Activated CD4-positive, alpha-beta T cell treated with anti-CD3 and anti-CD28 coated beads, Interleukin-2, amount 50 U/mL, for 4 hours (primary cell): Measurements from ENCODE around the gene TBCE.
"Not testable (repeated sequence)": the region's sequence is repeated elsewhere in the genome, so short reads cannot be mapped to it uniquely, and the experiment has no call there.

Experiments used
- DNase-seq, 2 experiments: peaks; one replicate each; pipeline ENCODE4 v3.0.0-alpha.2; 2020

The TBCE gene

DNA sequence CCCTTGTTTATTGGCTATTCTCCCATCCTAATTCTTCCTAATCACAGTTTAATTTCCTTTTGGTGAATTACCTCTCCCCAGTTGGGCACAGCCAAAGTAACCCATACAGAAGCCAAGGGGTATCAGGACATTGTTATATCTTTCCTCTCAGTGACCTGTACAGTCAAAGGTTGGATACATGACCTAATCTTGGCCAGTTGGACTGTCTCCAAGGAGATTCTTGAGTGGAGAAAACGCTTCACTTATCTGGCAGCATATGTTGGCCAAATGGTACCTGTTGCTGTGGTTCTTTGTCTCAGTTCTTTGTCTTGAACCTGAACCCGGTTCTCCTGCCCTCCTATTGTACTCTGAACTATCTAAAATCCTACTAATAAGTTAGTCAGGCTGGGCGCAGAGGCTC, 15.3 kb upstream of the TBCE start:
- no peak for DNase-seq

DNA sequence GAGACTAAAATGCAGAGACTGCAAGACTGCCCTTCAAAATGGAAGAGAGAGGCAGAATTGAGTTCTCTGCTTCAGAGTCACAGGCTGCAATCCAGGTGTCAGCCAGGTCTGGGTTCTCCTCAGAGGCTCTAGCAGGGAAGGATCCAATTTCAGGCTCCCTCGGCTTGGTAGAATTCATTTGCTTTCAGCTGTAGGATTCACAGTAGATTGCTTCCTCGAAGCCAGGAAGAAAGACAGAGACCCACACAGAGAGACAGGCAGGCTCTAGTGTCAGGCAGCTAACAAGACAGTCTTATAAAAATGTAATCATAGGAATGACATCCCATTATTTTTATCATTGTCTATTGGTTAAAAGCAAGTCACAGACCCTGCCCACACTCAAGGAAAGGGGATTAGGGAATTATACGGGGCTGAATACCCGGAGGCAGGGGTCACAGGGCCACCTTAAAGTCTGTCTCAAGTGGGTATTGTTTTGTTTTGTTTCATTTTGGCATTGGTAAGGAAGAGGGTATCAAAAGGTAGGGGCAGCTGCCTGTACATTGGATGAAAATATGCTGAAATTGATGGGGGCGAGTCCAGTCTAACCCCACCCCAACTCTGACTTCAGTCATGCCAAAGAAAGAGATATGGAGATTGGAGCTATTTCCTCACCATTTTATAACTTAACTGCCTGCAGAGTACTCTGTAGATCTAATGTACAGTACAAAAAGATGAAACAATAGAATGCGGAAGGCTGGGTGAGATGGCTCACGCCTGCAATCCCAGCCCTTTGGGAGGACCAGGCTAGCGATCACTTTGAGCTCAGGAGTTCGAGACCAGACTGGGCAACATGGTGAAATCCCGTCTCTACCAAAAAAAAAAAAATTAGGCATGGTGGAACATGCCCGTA, 9.5 kb upstream of the TBCE start:
- DNase-seq, result no peak

DNA sequence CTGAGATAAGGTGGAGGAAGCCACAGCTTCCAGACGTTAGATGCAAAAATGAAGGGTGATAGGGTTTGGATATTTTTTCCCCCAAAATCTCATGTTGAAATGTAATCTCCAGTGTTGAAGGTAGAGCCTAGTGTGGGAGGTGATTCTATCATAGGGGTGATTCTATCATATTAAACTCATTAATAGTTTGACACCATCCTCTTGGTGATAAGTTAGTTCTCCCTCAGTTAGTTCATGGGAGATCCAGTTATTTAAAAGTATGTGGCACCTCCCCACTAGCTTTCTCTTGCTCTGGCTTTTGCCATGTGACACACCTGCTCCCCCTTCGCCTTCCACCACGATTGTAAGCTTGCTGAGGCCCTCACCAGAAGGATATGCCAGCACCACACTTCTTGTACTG, 8.3 kb upstream of the TBCE start:
- no peak for DNase-seq

DNA sequence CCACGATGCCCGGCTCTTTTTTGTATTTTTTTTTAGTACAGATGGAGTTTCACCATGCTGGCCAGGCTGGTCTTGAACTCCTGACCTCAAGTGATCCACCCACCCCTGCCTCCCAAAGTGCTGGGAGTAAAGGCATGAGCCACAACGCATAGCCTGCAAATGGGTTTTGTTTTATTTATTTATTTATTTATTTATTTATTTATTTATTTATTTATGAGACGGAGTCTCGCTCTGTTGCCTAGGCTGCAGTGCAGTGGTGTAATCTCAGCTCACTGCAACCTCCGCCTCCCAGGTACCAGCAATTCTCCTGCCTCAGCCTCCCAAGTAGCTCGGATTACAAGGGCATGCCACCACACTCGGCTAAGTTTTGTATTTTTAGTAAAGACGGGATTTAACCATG, 3.0 kb upstream of the TBCE start:
- not testable (repeated sequence) for DNase-seq

DNA sequence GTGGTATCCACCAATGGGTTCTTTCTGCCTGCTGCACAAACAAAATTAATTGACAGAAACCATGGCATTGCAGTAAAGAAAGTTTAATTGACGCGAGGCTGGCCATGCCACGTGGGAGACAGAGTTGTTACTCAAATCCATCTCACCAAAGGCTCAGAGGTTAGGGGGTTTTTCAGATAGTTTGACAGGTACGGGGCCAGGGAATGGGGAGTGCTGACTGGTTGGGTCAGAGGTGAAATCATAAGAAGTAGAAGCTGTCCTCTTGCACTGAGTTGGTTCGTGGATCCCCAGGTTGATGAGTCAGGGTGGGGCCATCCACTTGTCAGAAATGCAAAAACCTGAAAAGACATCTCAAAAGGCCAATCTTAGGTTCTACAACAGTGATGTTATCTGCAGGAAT, 941 bp upstream of the TBCE start:
- DNase-seq, result no peak

DNA sequence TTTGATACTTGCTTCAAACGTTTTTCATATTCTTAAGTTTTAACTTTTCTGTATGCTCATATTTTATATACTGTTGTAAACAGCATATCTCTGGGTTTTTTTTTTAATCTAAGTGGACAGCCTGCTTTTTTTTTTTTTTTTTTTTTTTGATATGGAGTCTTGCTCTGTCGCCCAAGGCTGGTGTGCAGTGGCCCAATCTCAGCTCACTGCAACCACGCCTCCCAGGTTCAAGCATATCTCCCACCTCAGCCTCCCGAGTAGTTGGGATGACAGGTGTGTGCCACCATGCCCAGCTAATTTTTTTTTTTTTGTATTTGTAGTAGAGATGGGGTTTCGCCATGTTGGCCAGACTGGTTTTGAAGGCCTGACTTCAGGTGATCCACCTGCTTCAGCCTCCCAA, 1.2 kb downstream of the TBCE start:
- DNase-seq, result no peak

DNA sequence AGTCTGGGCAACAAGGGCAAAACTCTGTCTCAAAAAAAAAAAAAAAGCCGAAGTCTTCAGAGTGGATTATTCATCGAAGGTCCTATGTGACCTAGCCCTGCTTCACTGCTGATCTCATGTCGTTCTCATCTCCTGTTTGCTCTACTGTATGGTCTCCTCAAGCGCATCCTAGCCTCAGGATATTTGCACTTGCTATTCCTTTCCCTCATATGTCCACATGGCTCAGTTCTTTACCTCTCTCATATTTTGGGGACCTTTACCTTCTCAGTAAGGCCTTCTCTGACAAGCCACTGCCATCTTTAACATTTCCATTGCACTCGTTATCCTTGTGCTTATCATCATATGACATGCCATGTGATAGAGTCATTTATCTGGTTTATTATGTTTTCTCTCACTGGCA, 2.6 kb downstream of the TBCE start:
- no peak for DNase-seq

DNA sequence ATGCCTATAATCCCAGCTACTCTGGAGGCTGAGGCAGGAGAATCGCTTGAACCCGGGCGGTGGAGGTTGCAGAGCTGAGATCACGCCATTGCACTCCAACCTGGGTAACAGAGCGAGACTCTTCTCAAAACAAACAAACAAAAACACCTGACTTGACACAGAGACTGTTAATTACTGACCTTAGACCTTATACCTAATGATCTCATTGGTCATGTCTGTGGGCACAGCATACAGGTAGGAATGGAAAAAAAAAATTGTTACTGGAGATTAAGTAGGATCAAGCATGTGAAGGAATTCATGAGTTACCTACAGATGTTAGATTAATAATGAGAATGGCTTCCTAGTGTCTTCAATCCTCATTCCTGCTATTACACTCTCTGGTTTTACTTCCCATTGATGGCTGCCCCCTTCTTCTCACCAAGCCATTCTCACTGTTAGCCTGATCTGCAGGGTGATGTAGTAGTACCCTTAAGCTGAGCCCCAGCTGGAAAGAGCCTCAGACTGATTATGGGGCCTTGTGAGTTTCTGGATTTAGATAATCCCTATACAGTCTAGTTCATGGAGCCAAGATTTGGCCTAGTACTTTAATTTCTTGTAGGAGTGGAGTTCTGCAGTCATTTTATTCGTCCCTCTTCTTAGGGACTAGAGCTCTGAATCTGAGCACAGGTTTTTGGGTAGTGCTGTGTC, 8.8 kb downstream of the TBCE start:
- no peak for DNase-seq

DNA sequence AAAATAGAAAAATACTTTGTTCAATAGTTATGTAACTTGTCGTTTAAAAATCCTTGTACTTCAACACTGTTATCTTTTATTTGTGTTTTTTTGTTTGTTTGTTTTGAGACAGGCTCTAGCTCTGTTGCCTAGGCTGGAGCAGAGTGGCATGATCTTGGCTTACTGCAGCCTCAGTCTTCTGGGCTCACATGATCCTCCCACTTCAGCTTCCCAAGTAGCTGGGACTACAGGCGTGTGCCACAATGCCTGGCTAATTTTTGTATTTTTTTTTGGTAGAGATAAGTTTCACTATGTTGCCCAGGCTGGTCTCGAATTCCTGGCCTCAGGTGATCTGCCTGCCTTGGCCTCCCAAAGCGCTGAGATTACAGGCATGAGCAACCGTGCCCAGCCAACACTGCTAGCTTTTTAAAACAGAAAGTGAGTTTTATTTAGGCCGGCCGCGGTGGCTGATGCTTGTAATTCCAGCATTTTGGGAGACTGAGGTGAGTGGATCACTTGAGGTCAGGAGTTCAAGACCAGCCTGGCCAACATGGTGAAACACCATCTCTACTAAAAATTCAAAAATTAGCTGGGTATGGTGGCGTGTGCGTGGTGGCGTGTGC, 11.0 kb downstream of the TBCE start:
- DNase-seq, result not testable (repeated sequence)

DNA sequence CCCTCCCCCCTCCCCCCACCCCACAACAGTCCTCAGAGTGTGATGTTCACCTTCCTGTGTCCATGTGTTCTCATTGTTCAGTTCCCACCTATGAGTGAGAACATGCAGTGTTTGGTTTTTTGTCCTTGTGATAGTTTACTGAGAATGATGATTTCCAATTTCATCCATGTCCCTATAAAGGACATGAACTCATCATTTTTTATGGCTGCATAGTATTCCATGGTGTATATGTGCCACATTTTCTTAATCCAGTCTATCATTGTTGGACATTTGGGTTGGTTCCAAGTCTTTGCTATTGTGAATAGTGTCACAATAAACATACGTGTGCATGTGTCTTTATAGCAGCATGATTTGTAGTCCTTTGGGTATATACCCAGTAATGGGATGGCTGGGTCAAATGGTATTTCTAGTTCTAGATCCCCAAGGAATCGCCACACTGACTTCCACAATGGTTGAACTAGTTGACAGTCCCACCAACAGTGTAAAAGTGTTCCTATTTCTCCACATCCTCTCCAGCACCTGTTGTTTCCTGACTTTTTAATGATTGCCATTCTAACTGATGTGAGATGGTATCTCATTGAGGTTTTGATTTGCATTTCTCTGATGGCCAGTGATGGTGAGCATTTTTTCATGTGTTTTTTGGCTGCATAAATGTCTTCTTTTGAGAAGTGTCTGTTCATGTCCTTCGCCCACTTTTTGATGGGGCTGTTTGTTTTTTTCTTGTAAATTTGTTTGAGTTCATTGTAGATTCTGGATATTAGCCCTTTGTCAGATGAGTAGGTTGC, 14.9 kb downstream of the TBCE start:
- DNase-seq, result not testable (repeated sequence)

DNA sequence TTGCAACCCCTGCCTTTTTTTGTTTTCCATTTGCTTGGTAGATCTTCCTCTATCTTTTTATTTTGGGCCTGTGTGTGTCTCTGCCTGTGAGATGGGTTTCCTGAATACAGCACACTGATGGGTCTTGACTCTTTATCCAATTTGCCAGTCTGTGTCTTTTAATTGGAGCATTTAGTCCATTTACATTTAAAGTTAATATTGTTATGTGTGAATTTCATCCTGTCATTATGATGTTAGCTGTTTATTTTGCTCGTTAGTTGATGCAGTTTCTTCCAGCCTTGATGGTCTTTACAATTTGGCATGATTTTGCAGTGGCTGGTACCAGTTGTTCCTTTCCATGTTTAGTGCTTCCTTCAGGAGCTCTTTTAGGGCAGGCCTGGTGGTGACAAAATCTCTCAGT, 18.4 kb downstream of the TBCE start:
- not testable (repeated sequence) for DNase-seq

DNA sequence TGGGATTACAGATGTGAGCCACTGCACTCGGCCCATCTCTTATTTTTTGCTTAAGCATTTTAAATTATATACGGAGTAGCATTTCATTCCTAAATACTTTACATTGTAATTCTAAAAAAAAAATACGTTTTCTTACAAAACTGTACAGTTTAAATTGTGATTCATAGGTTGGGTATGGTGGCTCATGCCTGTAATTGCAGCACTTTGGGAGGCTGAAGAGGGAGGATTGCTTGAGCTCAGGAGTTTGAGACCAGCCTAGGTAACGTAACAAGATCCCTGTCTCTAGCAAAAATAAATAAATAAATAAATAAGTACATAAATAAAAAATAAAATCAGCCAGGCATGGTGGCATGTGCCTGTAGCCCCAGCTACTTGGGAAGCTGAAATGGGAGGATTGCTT, 24.6 kb downstream of the TBCE start:
- no peak for DNase-seq

DNA sequence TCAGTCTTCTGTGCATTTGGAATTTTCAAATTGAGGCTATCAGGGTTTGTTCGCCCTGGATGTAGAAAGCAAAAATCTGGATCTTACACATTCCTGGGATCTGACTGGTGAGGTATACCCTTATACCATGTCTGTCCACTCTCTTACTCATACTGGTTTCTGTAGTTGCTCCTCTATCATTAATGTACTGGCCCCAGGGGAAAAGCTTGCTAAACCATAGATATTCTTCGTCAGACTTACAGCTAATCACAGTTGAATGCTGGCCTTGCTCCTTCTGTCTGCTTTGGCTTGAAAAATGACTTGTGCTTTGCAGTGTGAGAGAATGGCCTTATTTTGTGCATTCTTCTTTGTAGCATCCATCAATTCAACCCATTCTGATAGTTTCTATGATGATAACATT, 30.5 kb downstream of the TBCE start:
- no peak for DNase-seq

DNA sequence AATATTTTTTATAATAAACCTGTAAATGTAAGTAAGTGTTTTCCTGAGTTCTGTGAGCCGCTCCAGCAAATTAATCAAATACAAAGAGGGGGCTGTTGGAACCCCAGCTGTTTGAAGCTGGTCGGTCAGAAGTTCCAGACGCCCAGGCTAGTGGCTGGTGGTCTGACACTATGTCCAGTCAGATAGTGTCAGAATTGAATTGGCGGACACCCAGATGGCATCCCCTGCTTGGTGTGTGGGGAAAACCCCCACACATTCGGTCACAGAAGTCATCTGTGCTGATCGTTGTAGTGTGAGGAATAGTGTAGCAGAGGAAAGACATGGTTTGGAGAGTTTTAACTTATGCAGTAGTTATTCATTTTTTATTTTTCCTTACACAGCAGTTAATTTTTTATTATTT, 32.4 kb downstream of the TBCE start:
- no peak for DNase-seq

DNA sequence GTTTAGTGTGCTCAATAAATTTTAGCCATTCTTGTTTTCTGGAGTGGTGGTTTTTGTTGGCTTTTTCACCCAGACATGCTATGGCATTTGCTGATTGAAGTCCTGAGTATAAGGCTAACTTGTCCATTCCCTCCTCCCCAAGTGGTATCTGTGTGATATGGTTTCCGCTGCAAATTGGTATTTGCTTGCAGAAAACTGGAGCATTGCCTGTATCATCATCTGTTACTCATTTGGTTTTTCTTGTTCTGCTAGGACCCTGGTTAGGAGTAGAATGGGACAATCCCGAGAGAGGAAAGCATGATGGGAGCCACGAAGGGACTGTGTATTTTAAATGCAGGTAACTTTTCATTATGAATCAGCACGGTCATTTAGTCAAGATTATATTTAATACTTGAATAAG, 34.0 kb downstream of the TBCE start:
- DNase-seq, result no peak

DNA sequence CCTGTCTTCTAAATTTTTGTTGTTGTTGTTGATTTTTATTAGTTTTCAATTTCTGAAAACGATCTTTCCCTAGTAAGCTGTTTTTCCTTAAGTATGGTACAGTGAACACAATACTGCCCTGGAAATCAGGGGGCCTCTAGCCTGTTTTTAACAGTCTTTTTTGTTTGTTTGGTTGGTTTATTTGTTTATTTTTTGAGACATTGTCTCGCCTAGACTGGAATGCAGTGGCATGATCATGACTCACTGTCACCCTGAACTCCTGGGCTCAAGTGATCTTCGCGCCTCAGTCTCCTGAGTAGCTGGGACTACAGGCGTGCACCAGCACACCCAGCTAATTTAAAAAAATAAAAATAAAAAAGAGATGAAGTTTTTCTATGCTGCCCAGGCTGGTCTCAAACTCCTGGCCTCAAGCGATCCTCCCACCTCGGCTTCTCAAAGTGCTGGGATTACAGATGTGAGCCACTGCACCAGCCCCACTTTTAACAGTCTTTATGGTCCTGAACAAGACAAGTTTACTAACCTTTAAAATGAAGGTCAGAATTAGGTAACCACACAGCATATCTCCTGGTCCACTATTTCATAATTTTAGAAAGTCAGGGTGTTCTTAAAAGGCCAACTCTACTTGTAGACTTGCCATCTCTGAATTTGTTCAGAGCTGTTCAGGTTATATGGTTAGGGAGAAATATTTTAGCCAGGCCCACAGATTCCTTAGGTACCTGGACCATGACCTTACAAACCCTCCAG, 35.4 kb downstream of the TBCE start:
- no peak for DNase-seq

DNA sequence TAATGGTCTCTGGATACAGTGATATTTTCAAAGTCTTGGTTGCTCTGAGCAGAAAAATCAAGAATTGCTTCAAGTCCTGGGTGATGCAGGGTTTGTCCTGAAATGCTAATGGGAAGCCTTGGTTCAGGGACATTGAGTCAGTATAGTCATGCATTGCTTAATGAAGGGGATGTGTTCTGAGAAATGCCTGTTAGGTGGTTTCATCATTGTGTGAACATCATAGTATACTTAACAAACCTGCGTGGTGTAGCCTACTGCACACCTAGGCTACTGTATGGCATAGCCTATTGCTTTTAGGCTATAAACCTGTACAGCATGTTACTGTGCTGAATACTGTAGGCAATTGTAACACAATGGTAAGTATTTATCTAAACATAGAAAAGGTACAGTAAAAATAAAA, 36.4 kb downstream of the TBCE start:
- DNase-seq, result no peak

DNA sequence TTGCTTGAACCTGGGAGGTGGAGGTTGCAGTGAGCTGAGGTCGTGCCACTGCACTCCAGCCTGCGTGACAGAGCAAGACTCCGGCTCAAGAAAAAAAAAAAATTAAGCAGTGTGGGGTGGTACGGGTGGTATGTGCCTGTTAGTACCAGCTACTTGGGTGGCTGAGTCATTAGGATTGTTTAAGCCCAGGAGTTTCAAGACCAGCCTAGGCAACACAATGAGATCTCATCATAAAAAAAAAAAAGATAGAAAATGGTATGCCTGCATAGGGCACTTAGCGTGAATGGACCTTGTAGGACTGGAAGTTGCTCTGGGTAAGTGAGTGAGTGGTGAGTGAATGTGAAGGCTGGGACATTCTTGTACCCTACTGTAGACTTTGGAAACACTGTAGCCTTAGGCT, 37.0 kb downstream of the TBCE start:
- DNase-seq, result no peak

DNA sequence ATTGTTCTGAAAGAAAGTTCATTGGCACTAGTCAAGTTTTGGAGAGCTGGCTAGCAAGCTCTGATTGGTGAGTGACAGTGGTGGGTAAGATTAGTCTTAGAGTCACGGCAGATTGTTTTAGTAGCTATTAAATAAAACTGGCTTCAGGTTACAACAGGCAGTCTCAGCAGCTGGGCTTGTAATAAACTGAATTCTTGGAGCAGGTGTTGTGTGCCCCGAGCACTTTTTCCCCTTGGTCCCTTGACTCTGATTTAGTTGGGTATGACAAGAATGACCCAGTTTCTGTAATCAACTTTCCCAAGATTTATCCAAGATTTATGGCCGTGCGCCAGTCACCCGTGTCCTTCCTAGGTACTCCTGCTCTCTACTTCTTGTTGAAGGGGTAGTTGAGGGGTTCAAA, 40.2 kb downstream of the TBCE start:
- no peak for DNase-seq

DNA sequence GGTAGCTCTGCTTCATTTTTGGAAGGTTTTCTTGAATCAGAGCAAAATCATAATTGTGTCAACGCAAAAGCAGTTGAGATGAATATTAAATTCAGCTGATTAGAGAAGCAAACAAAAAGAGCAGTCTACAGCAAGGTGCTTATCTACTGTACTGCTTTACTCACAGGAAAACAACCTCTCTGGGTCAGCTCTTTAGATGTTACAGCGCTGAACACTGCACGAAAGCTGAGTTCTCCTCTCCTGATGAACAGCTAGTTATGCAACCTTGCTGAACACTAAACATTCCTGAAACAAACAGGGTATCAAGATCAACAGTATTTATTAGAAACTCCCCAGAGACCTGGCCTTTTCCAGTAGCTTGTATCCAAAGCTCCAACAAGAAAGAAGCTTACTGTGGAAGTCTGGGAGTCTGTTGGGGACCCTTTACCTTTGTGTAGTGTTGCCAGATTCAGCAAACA, 41.3 kb downstream of the TBCE start:
- no peak for DNase-seq

DNA sequence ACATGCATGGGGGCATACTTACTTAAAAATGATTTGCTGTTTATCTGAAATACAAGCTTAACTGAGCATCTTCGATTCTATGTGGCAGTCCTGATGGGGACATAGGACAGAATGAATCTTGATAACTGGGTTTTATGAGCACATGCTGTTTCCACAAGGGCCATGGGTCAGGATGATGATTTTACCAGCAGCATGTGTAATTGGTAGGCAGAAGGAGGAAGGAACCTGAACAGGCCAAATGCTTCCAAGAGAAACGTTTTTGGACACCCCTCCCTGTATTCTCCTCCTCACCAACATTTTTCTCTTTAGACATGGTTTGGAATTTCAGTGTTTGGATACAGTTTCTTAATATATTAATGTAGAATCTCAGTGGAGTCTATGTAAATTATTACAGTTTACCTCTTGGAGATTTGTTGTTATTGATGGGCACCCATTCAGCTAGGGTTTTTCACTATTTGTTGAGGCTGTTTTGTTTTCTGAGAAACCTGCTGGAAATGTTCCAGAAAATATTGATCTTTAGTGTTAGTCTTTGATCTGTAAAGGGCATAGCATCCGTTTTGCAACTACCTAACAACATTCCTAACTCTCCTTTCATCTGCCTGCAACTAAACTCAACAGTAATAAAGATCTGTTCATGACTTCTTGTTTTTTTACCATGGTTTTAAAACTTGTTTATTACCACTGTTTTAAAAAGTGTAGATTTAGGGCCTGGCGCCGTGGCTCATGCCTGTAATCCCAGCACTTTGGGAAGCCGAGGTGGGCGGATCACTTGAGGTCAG, 42.0 kb downstream of the TBCE start:
- no peak for DNase-seq

DNA sequence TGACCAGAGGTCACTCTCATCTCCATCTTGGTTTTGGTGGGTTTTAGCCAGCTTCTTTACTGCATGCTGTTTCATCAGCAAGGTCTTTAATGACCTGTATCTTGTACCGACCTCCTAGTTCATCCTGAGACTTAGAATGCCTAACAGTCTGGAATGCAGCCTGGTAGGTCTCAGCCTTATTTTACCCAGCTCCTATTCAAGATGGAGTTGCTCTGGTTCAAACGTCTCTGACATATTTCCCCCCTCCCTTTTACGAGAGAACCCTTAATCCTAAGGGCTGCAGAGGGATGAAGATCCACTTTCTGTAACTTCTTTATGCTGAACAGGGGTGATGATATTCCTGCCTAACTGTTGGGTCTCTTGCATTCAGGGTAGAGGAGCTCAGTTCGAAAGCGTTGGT, 43.2 kb downstream of the TBCE start:
- no peak for DNase-seq
